Thoracic aorta (tissue), 2 donors: ENCODE results near the gene TRABD2A. TPM values are rescaled to one million over a fixed set of nuclear protein-coding genes. Genes with fewer than 3 reads are reported as not detected.
"Not testable (repeated sequence)": the region's sequence is repeated elsewhere in the genome, so short reads cannot be mapped to it uniquely, and the experiment has no call there.

Experiments used
- ATAC-seq: fragments of 150-250 bp; one replicate; pipeline ENCODE4 v1.8.0; 2017; ENCODE audit warnings: low read depth; ENCODE audit not compliant: insufficient number of reproducible peaks, low FRiP score
- DNase-seq: peaks from one replicate; pipeline ENCODE4 v3.0.0-alpha.2; 2020; ENCODE audit warnings: low spot score
- H3K27ac ChIP-seq, 2 donors: fragments of 200-600 bp; sonication (generic); 1 replicate in 1 of 2; 2 replicates in 1 of 2; pipeline ENCODE4 v1.5.1; 2016; ENCODE audit warnings: mild to moderate bottlenecking in 2 of 2, moderate library complexity in 2 of 2
- H3K27me3 ChIP-seq: fragments of 200-600 bp; sonication (generic); replicated peaks from 2 replicates; pipeline ENCODE4 v1.6.0; 2016; ENCODE audit warnings: mild to moderate bottlenecking; ENCODE audit not compliant: insufficient read depth
- H3K36me3 ChIP-seq: fragments of 200-600 bp; sonication (generic); one replicate; pipeline ENCODE4 v1.5.1; 2016
- H3K4me1 ChIP-seq, 2 donors: fragments of 200-600 bp; sonication (generic); 1 replicate in 1 of 2; 2 replicates in 1 of 2; pipeline versions ENCODE4 v1.5.1 to v1.6.0; 2016; ENCODE audit warnings: low read depth in 2 of 2, mild to moderate bottlenecking in 1 of 2; ENCODE audit not compliant: control insufficient read depth in 1 of 2
- H3K4me3 ChIP-seq: fragments of 200-600 bp; sonication (generic); 2 replicates; pipeline ENCODE4 v1.5.1; 2016; ENCODE audit warnings: mild to moderate bottlenecking
- H3K9me3 ChIP-seq: fragments of 200-600 bp; sonication (generic); 2 replicates; pipeline ENCODE4 v1.5.1; 2016
- total RNA-seq, 2 donors: library from RNA; depleted of rRNA; stranded (reverse); fragments of >200 nt; gene quantifications; one replicate each; pipeline versions ENCODE4 v1.1.0 to v1.2.3, GENCODE V29; 2016
- TF ChIP-seq, protein P1 (sequence below): fragments of 200-600 bp; sonication (generic); IDR thresholded peaks from one replicate; pipeline ENCODE4 v1.5.1; 2019; ENCODE audit warnings: antibody characterized with exemption

Gene TRABD2A
- total RNA-seq, 2 donors from 2014 or later = 0.54 to 1.8 TPM

DNA sequence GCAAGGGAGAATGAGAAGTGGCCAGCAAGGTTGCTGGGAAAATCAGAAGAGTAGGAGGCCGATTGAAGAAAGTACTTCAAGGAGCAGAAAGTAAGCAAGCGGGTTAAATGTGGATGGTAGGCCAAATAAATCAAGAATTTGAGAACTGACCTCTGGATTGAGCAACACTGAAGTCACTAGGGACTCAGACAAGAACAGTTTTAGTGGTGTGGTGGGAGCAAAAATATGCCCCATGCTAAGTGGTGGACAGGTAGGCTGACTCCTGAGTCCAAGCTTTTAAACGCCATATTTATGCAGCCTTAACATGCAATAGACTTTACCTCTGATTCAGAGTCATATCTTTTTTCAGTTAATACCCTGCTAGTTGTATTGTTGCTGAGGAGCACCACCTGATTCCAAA lies 4.5 kb downstream of the TRABD2A start:
- TF ChIP-seq, protein P1, sequence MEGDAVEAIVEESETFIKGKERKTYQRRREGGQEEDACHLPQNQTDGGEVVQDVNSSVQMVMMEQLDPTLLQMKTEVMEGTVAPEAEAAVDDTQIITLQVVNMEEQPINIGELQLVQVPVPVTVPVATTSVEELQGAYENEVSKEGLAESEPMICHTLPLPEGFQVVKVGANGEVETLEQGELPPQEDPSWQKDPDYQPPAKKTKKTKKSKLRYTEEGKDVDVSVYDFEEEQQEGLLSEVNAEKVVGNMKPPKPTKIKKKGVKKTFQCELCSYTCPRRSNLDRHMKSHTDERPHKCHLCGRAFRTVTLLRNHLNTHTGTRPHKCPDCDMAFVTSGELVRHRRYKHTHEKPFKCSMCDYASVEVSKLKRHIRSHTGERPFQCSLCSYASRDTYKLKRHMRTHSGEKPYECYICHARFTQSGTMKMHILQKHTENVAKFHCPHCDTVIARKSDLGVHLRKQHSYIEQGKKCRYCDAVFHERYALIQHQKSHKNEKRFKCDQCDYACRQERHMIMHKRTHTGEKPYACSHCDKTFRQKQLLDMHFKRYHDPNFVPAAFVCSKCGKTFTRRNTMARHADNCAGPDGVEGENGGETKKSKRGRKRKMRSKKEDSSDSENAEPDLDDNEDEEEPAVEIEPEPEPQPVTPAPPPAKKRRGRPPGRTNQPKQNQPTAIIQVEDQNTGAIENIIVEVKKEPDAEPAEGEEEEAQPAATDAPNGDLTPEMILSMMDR = no peak
- no peak for DNase-seq
- no peak overlapping the region for H3K4me3 ChIP-seq
- ATAC-seq = no peak
- no peaks in the 10 kb centered on the region for H3K9me3 ChIP-seq
- H3K27ac ChIP-seq = no peak overlapping the region
- H3K36me3 ChIP-seq = no peaks in the 10 kb centered on the region
- no peaks in the 10 kb centered on the region for H3K27me3 ChIP-seq
- H3K4me1 ChIP-seq = peaks cover 14 to 15% of the 10 kb centered on the region in 2 donors

DNA sequence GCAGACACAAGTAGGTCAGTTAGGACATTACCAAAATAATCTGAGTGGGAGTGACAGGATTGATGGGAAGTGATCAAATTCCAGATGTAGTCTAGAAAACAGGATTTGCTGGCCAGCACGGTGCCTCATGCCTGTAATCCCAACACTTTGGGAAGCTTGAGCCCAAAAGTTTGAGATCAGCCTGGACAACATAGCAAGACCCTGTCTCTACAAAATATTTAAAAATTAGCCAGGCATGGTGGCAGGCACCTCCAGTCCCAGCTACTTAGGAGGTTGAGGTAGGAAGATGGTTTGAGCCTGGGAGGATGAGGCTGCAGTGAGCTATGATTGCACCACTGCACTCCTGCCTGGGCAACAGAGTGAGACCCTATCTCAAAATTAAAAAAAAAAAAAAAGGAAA lies 5.3 kb downstream of the TRABD2A start:
- H3K27ac ChIP-seq, H3K4me3 ChIP-seq, H3K27me3 ChIP-seq, ATAC-seq, H3K9me3 ChIP-seq, DNase-seq, H3K36me3 ChIP-seq, H3K4me1 ChIP-seq: not testable (repeated sequence)

DNA sequence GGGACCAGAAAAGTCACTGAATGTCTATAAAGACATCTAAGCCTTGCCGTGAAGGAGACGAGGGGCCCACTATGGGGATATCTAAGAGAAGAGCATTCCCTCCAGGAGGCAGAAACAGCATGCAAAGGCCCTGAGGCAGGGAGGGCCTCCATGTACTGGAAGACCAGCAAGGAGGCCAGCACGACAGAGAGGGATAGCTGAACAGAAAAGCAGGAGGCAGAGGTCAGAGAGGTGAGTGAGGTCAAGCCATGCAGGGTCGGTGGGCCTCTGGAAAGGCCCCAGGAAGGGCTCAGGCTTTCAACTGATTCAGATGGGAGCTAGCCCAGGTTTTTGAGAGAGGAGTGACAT lies 5.7 kb downstream of the TRABD2A start:
- Histone ChIP-seq H3K27me3 (no peaks in the 10 kb centered on the region), H3K36me3 (no peaks in the 10 kb centered on the region), H3K9me3 (no peaks in the 10 kb centered on the region), H3K4me1 (peaks cover 3% of the 10 kb centered on the region in 2 donors), H3K4me3 (no peak overlapping the region), H3K27ac (no peak overlapping the region)
- no peak for DNase-seq
- ATAC-seq = no peak
- TF ChIP-seq, protein P1 = no peak

DNA sequence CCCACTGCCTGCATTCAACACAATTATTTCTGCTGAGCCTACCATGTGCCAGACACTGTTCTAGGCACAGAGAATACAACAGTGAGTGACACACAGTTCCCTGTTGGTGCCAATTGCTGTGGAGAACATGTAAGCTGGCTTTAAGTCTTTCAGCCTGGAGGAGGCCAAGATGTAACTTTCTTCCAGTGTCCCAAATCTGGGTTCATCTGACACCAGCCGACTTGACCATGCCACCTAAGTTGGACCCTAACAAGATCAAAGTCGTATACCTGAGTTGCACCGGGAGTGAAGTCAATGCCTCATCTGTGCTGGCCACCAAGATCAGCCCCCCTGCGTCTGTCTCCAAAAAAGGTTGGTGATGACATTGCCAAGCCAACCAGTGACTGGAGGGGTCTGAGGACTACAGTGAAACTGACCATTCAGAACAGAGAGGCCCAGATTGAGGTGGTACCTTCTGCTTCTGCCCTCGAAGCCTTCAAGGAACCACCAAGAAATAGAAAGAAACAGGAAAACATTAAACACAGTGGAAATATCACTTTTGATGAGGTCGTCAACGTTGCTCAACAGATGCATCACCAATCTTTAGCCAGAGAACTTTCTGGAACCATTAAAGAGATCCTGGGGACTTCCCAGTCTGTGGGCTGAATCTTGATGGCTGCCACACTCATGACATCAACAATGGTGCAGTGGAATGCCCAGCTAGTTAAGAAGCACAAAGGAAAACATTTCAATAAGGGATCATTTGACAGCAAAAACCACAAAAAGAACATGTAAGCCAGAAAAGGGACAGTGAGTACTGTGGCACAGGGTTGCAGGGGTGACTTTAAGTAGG lies 6.3 kb downstream of the TRABD2A start:
- Histone ChIP-seq H3K27ac (no peak overlapping the region), H3K36me3 (no peaks in the 10 kb centered on the region), H3K9me3 (no peaks in the 10 kb centered on the region), H3K4me1 (no peaks in the 10 kb centered on the region), H3K4me3 (no peak overlapping the region), H3K27me3 (no peaks in the 10 kb centered on the region)
- DNase-seq (no peak), ATAC-seq (no peak)
- TF ChIP-seq, protein P1 = no peak

DNA sequence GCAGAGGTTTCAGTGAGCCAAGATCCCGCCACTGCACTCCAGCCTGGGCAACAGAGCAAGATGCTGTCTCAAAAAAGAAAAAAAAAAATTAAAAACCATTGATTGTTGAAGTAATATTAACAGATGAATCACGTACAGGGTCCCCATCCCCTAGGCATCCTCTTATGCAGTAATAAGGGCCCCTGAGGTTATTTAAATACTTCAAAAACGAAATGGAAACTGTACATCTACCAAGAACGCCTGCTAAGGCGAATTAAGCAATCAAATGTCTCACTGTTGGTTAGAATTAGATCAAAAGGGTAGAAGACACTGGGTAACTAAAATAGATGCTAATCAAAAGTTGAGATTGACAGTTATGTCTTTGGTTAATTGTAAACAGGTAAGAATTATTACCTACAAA lies 7.5 kb downstream of the TRABD2A start:
- ATAC-seq (no peak), DNase-seq (no peak)
- H3K9me3 ChIP-seq = no peaks in the 10 kb centered on the region
- no peaks in the 10 kb centered on the region for H3K27me3 ChIP-seq
- no peaks in the 10 kb centered on the region for H3K36me3 ChIP-seq
- no peak overlapping the region for H3K4me3 ChIP-seq
- H3K27ac ChIP-seq = no peak overlapping the region
- TF ChIP-seq, protein P1 = no peak
- no peaks in the 10 kb centered on the region for H3K4me1 ChIP-seq

DNA sequence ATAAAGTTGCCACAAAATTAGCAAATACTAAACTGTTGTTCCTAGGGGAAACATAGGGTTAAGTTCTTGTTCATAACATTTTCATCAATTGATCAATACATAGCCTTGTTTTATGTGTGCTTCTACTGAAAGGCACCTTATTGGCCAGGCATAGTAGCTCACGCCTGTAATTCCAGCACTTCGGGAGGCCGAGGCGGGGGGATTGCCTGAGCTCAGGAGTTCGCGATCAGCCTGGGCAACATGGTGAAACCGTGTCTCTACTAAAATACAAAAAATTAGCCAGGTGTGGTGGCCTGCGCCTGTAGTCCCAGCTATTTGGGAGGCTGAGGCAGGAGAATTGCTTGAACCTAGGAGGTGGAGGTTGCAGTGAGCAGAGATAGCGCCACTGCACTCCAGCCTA lies 8.2 kb downstream of the TRABD2A start:
- not testable (repeated sequence) for H3K4me3 ChIP-seq, H3K27ac ChIP-seq, H3K27me3 ChIP-seq, H3K4me1 ChIP-seq, ATAC-seq, DNase-seq, H3K9me3 ChIP-seq, H3K36me3 ChIP-seq
